GM12873 (cell line): ENCODE results near the gene RXFP2.

Experiments
- CTCF ChIP-seq: IDR thresholded peaks from 2 replicates; pipeline ENCODE4 v1.5.1; 2012; ENCODE audit warnings: low read depth, mild to moderate bottlenecking, moderate library complexity, low read length, control low read depth; ENCODE audit not compliant: insufficient read depth; ENCODE audit errors: missing control alignments

The RXFP2 gene

GRCh38 chr13:31775686-31776085, 36.4 kb downstream of the RXFP2 start:
- TF ChIP-seq CTCF = no peak

- TF ChIP-seq CTCF = no peak
Measured at GRCh38 chr13:31781064-31781463, 41.7 kb downstream of the RXFP2 start.

GRCh38 chr13:31786011-31786410, 46.7 kb downstream of the RXFP2 start:
- TF ChIP-seq CTCF = no peak

- TF ChIP-seq CTCF = no peak
Measured at GRCh38 chr13:31790992-31791391, 51.7 kb downstream of the RXFP2 start.

GRCh38 chr13:31793246-31793645, 53.9 kb downstream of the RXFP2 start:
- no peak for TF ChIP-seq CTCF

GRCh38 chr13:31794452-31794851, 55.1 kb downstream of the RXFP2 start:
- TF ChIP-seq CTCF = no peak

GRCh38 chr13:31797154-31797775, 57.9 kb downstream of the RXFP2 start:
- TF ChIP-seq CTCF = no peak

- no peak for TF ChIP-seq CTCF
Measured at GRCh38 chr13:31798189-31798588, 58.9 kb downstream of the RXFP2 start.
